ENCODE measurements around the gene NLGN2.

The NLGN2 gene

DNA sequence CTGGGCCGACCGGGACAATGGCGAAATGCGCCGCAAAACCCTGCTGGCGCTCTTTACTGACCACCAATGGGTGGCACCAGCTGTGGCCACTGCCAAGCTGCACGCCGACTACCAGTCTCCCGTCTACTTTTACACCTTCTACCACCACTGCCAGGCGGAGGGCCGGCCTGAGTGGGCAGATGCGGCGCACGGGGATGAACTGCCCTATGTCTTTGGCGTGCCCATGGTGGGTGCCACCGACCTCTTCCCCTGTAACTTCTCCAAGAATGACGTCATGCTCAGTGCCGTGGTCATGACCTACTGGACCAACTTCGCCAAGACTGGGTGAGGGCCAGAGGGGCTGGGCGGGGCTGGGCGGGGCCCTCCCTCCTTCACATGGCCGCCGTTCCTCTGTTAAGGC is 8.1 kb downstream of the NLGN2 start:
- no peak for DNase-seq

DNA sequence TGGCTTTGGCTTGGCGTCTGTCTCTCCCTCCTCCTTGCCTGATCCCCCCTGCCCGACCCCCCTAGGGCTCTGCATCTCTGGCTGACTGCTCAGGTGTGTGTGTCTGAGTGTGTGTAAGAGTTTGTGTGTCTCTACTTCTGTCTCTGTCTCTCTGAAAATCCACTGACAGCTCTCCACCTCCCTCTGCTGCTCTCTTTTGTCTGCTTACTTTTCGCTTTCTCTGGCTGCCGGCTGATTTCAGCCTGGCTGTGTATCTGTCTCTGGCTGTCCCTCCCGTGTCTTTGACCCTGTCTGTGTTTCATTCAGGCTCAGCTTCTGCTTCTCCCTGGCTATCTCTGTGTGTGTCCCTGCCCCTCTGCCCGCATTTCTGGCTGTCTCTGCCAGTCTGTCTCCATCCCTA is 8.7 kb downstream of the NLGN2 start:
- no peak for DNase-seq

DNA sequence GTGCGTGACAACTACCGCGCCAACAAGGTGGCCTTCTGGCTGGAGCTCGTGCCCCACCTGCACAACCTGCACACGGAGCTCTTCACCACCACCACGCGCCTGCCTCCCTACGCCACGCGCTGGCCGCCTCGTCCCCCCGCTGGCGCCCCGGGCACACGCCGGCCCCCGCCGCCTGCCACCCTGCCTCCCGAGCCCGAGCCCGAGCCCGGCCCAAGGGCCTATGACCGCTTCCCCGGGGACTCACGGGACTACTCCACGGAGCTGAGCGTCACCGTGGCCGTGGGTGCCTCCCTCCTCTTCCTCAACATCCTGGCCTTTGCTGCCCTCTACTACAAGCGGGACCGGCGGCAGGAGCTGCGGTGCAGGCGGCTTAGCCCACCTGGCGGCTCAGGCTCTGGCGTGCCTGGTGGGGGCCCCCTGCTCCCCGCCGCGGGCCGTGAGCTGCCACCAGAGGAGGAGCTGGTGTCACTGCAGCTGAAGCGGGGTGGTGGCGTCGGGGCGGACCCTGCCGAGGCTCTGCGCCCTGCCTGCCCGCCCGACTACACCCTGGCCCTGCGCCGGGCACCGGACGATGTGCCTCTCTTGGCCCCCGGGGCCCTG is 9.5 kb downstream of the NLGN2 start:
- no peak for DNase-seq

DNA sequence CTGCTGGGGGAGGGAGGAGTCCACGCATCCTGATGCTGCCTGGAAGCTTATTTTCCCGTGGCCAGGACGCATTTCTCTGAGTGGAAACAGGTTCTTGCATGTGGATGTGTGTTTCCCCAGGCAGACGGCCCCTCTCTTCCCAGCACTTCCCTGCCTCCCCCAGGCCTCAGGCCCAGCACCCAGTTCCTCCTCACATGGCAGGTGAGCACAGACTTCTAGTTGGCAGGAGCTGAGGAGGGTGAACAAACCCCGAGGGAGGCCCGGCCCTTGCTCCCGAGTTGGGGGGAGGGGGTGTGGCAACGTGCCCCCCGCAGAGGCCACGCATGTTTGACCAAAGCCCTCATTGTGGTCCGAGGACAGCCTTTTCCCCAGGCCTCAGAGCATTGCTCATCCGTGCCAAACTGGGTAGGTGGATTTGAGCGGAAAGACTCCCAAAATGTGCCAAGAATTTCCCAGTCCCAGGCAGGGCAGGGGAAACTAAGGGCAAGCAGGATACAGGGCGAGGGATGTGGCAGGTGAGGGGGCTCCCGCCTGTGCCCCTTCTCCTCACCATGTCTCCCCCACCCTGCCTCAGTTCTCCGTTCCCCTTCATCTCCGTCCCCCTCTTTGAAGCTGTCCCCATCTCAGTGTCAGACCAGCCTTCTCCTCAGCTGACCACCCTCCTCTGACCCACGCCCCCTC is 11.0 kb downstream of the NLGN2 start:
- DNase-seq: no peak

DNA sequence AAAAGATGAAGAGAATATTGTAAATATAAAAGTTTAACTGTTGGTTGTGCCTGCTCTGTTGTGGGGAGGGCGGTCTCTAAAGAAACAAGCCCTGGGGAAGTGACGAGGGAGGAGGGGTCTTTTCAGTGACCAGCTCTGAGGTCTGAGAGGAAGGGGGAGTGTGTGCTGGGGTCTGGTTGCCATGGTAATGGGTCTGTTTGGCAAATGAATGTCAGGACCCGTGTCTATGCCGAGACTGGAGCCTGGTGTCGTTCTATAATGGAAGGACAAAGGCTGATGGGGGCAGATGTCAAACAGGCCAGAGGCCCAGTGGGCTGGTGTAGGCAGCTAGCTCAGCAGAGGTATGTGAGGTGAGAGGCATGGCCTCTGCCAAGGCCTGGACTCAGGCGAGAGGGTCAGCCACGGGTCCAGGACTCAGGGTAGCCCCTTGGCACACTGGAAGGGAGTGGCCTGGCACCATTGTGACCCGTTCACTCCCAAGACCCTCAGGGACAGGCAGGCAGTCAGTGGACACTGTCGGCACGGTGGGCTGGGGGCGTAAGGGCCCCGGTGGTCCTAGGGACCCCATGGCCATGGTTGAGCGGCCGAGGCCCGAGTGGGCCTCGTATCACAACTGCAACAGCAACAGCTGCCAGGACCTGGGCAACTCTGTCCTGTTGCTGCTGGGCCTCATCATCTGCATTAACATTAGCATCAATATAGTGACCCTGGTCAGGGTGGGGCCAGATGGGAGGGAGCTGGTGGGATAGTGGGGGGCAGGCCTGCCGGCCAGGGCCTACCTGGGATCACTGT is 12.4 kb downstream of the NLGN2 start, which contains the start of gene SPEM1:
TSS of gene SPEM1 (plus strand) at position 506 of the 792 bp plus-strand sequence. CDS start at position 567, 61 bp downstream.
- DNase-seq: no peak

DNA sequence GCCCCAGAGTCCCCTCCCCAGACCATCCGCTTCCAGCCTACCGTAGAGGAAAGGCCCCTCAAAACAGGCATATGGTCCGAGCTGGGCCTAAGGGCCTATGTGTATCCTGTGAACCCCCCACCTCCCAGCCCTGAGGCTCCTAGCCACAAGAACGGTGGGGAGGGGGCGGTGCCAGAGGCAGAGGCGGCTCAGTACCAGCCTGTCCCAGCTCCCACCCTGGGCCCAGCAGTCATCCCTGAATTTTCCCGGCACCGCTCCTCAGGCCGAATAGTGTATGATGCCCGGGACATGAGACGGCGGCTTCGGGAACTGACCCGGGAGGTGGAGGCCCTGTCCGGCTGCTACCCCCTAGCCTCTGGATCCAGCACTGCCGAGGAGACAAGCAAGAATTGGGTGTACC is 13.5 kb downstream of the NLGN2 start:
- no peak for DNase-seq

DNA sequence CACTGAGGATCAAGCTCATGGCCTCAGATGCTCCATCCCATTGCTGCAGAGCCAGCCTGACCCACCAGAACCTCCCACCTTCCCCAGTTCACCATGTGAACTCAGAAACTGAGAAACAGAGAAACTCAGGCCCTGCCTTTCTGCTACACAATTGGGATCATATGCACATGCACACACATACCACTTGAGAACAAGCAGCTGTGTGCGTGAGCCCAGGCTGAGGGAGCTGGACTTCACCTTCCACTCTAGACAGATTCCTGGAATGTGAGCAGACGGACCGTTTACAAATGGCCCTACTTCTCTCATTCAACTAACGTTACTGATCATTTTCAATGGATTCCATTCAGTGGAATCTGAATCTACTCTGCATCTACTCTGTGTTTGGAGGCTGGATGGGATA is 16.0 kb downstream of the NLGN2 start:
- DNase-seq: no peak

DNA sequence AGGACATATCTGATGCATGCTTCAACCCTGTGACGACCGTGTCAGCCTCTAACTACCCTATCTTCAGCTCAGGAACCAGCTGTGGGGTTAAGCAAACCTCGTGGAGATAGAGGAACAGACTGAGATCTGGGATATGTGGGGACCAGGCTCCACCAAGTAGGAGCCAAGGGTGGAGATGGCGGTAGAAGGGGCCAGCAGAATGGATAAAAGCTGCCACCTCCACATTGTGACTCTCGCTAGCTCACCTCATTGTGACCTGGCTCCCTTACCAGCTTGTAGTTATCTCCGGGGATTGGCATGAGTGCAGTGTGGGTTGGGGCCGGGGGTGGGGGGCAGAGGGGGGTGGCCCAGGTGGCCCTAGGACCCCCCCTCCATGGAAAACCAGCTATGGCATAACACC is 17.7 kb downstream of the NLGN2 start, which contains the start of gene SPEM2:
TSS of gene SPEM2 (plus strand) at position 301 of the 400 bp plus-strand sequence. CDS start at position 374, 73 bp downstream.
- no peak for DNase-seq

DNA sequence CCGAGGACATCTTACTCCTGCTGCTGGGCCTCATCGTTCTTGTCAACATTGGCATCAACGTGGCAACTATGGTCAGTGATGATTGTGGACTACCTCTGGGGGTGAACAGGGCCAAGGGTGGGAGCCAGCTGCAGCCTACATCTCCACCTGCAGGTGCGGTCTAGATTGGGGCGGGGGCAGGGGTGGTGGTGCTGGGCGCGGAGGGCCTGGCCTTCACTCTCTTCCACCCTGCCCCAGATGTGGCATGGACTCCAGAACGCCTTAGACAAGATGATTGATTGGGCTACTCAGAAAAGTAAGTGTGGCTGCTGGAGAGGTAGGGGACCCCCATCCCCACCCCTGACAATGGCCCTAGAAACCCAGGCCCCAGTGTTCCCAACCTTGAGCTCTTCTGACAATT is 18.1 kb downstream of the NLGN2 start:
- no peak for DNase-seq

DNA sequence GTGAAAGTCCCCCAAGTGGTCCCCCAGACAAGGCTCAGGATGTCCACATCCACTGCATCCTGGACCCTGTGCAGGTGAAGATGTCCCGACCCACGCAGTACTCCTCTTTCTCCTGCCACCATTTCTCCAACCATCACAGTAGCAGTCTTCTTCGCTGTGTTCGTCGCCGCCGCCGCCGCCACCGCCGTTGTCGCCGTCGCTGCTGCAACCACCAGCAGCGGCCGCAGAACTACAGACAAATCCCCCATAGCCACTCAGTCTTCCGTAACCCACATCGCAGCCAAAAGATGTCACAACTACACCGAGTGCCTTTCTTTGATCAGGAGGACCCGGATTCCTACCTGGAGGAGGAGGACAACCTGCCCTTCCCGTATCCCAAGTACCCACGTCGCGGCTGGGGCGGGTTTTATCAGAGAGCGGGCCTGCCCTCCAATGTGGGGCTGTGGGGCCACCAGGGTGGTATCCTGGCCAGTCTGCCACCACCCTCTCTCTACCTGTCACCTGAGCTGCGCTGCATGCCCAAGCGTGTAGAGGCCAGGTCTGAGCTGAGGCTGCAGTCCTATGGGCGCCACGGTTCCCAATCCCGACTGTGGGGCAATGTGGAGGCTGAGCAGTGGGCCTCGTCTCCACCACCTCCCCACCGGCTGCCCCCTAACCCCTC is 18.7 kb downstream of the NLGN2 start:
- no peak for DNase-seq

DNA sequence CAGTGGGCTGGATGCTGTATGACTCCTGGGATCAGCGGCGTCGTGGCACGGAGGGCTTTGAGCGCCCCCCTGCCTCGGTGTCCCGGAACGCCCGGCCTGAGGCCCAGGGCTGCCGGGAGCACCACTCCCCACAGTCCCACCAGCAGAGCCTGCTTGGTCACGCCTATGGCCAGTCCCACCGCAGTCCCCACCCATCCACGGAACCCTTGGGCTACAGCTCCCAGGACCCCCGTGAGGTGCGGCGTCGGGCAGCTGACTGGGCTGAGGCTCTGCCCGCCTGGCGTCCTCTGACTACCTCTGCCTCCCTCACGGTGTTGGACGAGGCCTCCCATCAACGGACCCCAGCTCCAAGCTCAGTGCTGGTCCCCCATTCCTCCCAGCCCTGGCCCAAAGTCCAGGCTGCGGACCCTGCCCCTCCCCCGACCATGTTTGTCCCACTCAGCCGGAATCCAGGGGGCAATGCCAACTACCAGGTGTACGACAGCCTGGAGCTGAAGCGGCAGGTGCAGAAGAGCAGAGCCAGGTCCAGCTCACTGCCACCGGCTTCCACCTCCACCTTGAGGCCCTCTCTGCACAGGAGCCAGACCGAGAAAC is 19.3 kb downstream of the NLGN2 start:
- DNase-seq: no peak

DNA sequence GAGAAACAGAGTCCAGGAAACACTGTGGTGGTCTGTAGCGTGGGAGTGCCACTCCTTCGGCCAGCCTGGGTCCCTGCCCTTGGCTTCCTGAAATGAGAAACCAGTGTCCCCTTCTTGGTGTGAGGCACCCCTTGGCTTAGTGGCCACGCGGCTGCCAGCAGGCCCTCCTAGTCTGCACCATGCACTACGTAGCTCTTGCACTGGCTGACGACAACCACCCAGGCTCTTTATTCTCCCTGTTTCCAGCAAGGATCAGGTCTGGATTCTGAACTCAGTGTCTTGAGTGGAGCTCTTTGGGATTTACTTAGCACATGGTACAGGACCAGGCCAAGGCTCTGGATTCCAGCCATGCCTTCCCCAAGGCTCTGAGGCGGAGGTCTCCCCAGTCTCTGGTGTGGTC is 19.9 kb downstream of the NLGN2 start:
- no peak for DNase-seq

DNA sequence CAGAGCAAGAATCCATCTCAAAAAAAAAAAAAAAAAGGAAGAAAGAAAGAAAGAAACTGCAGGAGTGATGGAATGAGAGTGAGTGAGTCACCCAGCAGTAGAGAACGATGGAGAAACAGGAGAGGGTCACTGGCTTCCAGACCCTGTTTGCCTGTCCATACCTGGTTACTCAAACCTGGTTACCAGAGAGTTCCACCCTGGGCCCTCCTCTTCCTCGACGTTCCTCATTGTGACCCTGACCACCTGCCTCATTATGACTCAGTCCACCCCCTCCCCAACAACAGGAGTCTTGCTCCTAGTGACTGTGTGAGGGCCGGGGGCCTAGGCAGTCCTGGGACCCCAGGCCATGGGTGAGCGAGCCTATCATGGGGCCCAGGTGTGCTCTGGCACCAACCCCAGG is 20.9 kb downstream of the NLGN2 start, which contains the start of gene SPEM3:
TSS of gene SPEM3 (plus strand) at position 301 of the 400 bp plus-strand sequence. CDS start at position 347, 46 bp downstream.
- no peak for DNase-seq

DNA sequence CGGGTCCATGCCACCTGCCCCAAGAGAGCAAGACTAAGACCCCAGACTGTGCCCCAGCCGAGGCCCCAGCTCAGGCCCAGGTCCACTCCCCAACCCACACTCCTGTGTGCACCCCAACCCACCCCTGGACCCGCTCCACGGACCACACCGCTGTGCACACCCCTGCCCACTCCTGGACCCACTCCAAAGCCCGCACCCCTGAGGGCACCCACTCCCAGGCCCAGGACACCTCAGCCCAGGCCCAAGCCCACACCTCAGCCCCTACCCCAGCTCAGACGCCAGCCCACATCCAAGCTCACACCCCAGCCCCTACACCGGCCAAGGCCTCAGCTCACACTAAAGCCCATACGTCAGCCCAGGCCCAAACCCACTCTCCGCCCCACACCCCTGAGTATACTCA is 22.1 kb downstream of the NLGN2 start:
- no peak for DNase-seq

DNA sequence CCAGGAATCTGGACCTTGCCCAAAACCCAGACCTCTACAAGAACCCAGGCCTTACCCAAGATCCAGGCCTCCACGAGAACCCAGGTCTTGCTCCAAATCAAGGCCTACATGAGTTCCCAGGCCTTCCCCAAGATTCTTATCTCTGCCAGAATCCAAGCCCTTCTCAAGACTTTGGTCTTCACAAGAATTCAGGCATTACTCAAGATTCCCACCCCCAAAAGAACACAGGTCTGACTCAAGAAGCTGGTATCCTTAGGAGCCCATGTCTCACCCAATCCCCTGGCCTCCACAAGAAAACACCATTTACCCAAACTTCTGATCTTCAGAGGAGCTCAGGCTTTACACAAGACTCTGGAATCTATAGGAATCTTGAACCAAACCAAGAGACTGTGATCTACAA is 23.6 kb downstream of the NLGN2 start:
- DNase-seq: no peak

DNA sequence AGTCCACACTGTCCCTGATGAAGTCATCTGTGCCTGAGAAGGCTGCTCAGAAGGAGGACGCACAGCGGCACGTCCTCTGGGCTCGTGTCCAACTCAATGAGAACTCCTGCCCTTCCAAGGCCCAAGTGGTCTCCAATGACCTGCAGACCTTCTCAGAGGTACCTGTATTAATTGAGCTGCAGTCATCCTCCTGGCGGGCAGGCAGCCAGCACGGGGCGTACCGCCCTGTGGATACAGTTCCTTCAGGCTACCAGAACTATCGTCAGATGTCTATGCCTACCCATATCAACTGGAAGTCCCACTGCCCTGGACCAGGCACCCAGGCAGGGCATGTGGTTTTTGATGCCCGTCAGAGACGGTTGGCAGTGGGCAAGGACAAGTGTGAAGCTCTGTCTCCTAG is 24.7 kb downstream of the NLGN2 start:
- no peak for DNase-seq

DNA sequence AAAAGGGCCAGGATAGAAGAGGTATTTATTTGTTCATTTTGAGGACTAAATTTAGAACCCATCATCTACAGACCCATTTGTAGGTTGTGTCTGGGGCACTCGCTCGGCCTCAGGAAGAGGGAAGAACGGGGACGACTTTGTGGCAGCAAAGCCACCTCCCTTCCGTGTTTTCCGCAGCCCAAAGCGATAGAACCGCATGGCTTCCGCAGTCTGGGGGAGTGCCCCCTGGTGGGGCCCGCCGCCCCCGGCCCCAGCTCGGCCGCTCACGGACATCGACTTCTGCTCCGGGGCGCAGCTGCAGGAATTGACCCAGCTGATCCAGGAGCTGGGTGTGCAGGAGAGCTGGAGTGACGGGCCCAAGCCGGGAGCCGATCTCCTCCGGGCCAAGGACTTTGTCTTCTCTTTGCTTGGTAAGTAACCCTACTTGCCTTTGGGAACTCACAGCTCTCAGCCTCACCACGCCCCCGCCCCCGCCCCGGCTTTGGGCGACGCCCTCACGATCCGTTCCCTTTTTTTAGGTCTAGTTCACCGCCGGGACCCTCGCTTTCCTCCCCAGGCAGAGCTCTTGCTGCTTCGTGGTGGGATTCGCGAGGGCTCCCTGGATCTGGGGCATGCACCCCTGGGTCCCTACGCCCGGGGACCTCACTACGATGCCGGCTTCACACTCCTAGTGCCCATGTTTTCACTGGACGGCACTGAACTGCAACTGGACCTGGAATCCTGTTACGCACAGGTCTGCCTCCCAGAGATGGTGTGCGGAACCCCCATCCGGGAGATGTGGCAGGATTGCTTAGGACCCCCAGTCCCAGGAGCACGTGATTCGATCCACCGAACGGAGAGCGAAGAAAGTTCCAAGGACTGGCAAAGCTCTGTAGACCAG is 28.3 kb downstream of the NLGN2 start:
- peak in 1 of 2 experiments; percentile 5 for DNase-seq

DNA sequence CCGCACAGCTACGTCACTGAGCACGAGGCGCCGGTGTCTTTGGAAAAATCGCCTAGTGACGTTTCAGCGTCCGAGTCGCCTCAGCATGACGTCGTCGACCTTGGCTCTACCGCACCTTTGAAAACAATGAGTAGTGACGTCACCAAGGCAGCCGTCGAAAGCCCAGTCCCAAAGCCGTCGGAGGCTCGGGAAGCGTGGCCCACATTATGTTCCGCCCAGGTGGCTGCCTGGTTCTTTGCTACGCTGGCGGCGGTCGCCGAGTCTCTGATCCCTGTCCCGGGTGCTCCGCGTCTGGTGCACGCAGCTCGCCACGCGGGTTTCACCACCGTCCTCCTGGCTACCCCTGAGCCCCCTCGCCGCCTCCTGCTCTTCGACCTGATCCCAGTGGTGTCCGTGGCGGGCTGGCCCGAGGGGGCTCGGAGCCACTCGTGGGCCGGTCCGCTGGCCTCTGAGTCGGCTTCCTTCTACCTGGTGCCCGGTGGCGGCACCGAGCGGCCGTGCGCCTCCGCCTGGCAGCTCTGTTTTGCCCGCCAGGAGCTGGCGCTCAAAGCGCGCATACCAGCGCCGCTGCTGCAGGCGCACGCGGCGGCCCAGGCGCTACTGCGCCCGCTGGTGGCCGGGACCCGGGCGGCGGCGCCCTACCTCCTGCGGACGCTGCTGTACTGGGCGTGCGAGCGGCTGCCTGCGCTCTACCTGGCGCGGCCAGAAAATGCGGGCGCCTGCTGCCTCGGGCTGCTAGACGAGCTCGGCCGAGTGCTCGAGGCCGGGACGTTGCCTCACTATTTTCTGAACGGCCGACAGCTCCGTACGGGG is 29.1 kb downstream of the NLGN2 start:
- peak; percentile 57 to 79 for DNase-seq

DNA sequence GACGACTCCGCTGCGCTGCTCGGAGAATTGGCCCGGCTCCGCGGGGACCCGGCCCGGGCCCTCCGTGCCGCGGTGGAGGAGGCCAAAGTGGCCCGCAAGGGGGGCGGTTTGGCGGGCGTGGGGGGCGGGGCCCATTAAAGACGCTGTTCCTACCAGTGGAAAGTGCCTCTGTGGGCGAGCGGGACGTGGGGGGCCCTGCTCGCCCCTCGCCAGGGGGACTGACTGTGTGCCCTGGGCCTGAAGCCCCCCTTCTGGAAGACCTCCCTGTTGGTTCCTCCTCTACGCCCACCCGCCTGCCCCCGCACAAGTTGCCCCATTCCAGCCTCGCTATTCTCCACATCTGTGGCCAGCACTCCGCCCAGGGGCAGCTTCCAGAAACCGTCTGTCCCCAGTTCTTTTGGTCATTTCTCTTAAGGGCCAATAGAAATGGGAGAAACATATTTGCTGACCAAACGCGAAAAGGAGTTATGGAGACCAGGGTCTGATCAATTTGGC is 29.8 kb downstream of the NLGN2 start:
- no peak for DNase-seq

DNA sequence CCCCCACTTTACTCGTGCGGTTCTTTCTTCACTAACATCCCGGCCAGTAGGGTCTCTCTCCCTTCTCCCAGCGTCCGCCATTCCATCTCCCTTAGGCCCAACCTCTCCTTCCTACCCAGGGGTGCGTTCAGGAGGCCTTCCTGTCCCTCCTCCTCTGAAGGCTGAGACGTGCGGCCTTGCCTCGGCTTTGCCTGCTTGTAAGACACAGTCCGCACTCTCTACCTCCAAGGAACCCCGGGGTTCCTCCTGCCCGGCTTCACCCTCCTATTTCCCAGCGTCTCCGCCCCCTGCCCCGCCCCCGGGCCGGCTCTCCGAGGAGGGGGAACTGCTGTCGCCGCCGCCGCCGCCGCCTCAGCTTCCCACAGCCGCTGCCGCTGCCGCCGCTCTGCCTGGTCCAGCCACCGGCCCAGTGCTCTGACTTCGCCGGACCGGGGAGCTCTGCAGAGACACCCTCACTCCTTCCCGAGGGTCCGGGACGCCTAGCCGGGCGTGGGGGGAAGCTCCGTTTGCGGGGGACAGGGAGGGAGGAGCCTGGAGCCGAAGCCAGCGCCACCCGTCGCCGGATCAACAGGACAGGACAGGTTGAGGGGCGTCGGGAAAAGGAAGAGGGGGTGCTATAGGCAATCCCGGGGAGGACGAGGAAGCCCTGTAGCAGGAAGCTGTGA is 30.4 kb downstream of the NLGN2 start:
- DNase-seq: no peak

Data from NCI-H2081 (cell line).